Lower leg skin (tissue), 3 donors: Measurements from ENCODE around the gene PNPLA3.

Source experiments
- POLR2A ChIP-seq, 2 donors: fragments of 450-650 bp; IDR thresholded peaks; one replicate each; pipeline ENCODE4 v1.6.1; 2016 to 2017; ENCODE audit warnings: antibody characterized with exemption in 2 of 2, mild to moderate bottlenecking in 1 of 2, moderate library complexity in 1 of 2
- TF ChIP-seq, protein P1 (sequence below), 3 donors: fragments of 450-650 bp; IDR thresholded peaks; one replicate each; pipeline ENCODE4 v1.5.1; 2016; ENCODE audit warnings: antibody characterized with exemption in 3 of 3, mild to moderate bottlenecking in 3 of 3, moderate library complexity in 2 of 3

DNA sequence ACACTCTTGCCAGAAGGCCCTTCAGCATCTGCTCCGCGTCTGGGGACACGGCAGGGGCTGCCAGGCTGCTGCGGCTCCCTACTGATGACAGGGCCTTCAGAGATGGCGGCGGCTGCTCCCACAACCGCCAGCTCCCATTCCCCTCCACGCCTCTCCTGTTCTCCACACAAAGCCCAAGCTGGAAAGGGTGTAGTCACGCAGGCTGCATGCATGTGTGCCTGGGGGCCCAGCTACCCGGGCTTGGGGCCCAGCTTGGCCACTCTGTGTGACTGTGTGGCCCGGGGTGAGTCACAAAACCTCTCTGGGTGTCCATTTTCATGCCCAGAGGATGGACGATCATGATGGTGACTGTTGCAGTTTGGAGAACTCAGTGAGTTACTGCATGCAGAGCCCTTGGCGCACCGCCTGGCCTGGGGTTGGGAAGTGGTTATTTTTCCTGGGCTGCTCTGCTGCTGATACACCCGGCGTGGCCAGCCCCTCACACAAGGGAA is 68.8 kb downstream of the PNPLA3 start:
- TF ChIP-seq, protein P1, sequence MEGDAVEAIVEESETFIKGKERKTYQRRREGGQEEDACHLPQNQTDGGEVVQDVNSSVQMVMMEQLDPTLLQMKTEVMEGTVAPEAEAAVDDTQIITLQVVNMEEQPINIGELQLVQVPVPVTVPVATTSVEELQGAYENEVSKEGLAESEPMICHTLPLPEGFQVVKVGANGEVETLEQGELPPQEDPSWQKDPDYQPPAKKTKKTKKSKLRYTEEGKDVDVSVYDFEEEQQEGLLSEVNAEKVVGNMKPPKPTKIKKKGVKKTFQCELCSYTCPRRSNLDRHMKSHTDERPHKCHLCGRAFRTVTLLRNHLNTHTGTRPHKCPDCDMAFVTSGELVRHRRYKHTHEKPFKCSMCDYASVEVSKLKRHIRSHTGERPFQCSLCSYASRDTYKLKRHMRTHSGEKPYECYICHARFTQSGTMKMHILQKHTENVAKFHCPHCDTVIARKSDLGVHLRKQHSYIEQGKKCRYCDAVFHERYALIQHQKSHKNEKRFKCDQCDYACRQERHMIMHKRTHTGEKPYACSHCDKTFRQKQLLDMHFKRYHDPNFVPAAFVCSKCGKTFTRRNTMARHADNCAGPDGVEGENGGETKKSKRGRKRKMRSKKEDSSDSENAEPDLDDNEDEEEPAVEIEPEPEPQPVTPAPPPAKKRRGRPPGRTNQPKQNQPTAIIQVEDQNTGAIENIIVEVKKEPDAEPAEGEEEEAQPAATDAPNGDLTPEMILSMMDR (IDR thresholded peaks at IDR 0.05), result no peak
- TF ChIP-seq POLR2A (IDR thresholded peaks at IDR 0.05), result no peak
